Stimulated activated CD8-positive, alpha-beta memory T cell treated with anti-CD3 and anti-CD28 coated beads, Interleukin-12 subunit alpha, Interleukin-12 subunit beta, amount 100 ng/mL, for 24 hours (primary cell): ENCODE measurements around the gene CGB5.
"Not testable (repeated sequence)": the region's sequence is repeated elsewhere in the genome, so short reads cannot be mapped to it uniquely, and the experiment has no call there.

Experiments
- DNase-seq: peaks from one replicate; pipeline ENCODE4 v3.0.0-alpha.2; 2020; ENCODE audit errors: extremely low read depth

Gene CGB5

GRCh38 chr19:49056902-49057596 lies 13.4 kb downstream of the CGB5 start:
- not testable (repeated sequence) for DNase-seq

DNA sequence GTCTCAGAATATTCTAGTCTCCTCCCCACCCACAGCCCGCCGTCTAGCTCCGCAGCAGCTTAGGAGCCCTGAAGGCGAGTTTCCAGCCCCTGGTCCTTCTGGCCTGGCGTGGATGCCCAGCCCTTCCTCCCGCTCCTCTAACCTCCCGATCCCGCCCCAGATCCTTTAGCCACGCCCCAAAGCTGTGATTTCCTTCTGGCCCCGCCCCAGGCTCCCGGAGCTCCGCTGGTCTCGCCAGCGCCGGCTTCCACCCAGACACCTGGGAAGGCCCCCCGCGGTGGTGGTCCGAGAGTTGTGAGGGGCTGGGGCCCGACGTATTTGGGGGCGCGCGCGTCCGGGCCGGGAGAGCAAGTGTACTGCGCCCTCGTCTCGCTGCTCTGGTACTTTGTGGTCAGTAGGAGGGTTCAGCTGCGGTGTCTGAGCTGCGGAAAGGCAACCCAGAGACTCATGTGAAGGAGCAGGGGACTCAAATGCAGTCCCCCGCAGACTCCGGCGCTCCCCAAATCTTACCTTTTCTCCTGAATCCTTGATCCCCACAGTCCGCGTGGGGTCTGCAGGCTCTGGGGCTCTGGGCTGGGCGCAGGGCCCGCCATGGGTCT lies 14.1 kb downstream of the CGB5 start, which contains the start of gene CGB7:
Gene CGB7, minus strand, starts transcription at position 114 of the 599 bp plus-strand sequence. CDS start 2,374 bp downstream, outside the sequence.
- no peak for DNase-seq

- no peak for DNase-seq
Observed at GRCh38 chr19:49058562-49058961, 14.9 kb downstream of the CGB5 start.

- DNase-seq: no peak
Observed at GRCh38 chr19:49059053-49059452, 15.4 kb downstream of the CGB5 start.

DNA sequence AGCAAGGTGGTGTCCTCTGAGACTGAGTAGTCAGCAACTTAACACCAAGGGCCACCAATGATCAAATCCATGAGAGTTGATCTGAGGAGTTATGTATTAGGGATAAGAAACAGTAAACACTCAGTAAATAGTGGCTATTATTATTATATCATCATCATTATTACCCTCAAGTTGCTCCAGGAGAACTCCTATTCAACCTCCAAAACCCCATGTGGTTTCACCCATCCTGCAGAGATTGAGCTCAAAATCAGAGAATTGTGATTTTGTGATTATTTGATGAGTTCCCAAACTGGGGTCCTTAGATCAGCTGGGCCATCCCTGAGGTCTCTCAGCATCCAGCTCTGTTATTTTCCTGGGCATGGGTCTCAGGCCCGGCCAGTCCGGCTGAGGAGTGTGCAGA lies 17.4 kb downstream of the CGB5 start:
- DNase-seq: no peak

- DNase-seq: no peak
Observed at GRCh38 chr19:49061445-49061844, 17.8 kb downstream of the CGB5 start.

DNA sequence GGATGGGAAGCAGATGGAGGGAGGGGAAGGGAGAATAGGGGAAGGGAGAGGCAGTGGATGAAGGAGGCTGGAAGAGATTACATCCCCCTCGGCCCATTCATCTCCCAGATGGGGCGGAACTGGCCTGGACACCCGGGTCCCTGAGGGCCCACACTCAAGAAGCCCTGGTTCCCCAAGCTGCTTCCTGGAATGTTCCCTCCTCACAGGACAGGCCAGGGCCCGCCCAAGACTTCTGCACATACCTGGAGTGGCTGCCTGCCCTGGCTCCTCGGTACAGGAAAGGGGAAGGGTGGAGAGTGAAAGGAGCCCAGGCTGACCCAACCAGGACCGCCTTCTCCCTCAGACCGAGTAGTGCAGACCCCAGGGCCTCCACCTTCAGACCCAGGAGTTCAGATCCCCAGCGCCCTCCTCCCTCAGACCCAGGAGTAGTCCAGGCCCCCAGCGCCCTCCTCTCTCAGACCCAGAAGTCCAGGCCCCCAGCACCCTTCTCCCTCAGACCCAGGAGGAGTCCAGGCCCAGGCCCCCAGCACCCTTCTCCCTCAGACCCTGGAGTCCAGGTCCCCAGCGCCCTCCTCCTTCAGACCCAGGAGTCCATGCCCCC lies 20.5 kb downstream of the CGB5 start:
- DNase-seq: no peak

DNA sequence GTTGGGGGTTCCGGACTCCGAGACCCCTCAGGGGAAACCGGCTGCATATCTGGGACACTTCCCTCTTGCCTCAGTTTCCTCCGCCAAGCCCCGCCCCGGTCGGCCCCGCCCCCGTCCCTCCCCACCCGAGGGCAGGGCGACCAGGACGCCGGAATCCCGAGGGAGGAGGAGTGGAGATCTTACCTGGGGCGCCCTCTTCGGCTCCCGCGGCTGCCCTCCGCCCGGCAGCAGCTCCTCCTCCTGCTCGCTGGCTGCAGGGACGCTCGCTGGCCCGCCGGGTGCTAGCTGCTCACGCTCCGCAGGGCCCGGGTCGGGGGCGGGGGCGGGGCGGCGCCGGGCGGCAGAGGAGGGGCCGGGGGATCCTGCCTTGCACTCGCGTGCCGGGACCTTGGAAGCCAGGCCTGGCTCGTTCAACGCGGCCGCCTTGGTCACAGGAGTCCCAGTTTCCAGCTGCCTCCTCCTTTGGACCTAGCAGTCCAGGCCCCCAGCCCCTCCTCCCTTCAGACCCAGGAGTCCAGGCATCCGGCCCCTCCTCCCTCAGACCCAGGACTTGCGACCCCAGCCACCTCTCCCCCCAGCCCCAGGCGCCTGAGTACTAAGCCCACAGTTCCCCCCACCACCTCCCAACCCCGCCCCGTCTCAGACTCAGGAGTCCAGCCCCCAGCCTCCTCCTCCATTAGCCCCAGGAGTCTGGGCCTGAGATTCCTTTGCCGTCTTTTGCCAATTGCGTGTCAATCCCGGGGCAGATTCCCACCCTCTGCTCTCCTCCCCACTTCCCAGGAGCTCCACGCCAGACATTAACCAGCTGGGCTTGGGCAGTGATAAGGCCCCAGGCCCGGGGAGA lies 21.3 kb downstream of the CGB5 start, which contains the start of gene NTF4:
Gene NTF4, minus strand, starts transcription at position 51 of the 844 bp plus-strand sequence. CDS start 2,821 bp downstream, outside the sequence.
- no peak for DNase-seq

GRCh38 chr19:49065905-49066512 lies 22.4 kb downstream of the CGB5 start:
- DNase-seq: no peak

GRCh38 chr19:49067554-49067953 lies 23.9 kb downstream of the CGB5 start:
- no peak for DNase-seq

DNA sequence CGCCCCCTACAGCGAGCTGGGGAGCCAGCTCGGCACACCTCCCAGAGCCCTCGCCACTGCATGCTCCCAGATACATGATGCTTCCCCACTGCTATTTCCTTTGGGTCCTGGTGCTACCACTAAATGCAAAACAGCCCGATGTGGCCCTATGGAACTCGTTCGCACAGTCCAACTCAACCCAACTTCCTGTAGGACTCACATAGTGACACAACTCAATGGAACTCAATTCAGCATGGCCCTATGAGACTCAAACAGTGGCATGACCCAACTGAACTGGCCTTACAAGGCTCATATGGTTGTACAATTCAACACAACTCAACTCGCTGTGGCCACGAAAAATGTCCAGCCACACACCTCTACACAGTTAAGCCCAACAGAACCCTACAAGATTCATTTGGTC lies 25.4 kb downstream of the CGB5 start:
- DNase-seq: no peak

GRCh38 chr19:49070416-49070815 lies 26.8 kb downstream of the CGB5 start:
- no peak for DNase-seq

- no peak for DNase-seq
Observed at GRCh38 chr19:49071860-49072547, 28.4 kb downstream of the CGB5 start.

- DNase-seq: no peak
Observed at GRCh38 chr19:49073514-49074378, 30.1 kb downstream of the CGB5 start.

DNA sequence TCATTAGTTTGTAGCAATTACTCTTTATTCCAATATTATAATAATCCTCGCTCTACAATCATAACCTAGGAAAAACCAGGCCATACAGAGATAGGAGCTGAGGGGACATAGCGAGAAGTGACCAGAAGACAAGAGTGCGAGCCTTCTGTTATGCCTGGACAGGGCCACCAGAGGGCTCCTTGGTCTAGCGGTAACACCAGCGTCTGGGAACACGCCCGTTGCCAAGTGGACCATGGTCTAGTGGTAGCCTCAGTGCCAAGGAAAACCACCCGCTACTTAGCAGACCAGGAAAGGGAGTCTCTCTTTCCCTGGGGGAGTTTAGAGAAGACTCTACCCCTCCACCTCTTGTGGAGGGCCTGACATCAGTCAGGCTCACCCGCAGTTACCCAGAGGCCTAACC lies 31.2 kb downstream of the CGB5 start:
- DNase-seq: not testable (repeated sequence)

DNA sequence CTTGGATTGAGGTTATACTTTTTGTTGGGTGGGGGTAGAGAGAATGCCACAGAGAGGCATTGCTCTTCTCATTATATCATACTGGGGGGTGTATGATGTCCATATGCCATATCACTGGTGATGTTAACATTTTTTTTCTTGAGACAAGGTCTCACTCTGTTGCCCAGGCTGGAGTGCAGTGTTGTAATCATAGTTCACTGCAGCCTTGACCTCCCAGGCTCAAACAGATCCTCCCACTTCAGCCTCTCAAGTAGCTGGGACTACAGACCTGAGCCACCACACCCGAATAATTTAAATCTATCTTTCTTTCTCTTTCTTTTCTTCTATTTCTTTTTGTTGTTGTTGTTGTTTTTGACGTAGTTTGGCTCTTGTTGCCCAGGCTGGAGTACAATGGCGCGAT lies 36.7 kb downstream of the CGB5 start:
- no peak for DNase-seq

DNA sequence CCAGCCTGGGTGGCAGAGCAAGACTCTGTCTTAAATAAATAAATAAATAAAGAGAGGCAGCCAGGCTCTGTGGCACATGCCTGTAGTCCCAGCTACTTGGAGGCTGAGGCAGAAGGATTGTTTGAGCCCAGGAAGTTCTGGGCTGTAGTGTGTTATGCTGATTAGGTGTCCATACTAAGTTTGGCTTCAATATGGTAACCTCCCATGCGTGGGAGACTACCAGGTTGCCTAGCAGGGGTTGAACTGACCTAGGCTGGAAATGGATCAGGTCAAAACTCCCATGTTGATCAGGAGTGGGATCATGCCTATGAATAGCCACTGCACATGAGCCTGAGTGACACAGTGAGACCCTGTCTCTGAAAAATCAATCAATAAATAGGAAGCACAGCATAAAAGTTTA lies 37.6 kb downstream of the CGB5 start:
- DNase-seq: no peak

DNA sequence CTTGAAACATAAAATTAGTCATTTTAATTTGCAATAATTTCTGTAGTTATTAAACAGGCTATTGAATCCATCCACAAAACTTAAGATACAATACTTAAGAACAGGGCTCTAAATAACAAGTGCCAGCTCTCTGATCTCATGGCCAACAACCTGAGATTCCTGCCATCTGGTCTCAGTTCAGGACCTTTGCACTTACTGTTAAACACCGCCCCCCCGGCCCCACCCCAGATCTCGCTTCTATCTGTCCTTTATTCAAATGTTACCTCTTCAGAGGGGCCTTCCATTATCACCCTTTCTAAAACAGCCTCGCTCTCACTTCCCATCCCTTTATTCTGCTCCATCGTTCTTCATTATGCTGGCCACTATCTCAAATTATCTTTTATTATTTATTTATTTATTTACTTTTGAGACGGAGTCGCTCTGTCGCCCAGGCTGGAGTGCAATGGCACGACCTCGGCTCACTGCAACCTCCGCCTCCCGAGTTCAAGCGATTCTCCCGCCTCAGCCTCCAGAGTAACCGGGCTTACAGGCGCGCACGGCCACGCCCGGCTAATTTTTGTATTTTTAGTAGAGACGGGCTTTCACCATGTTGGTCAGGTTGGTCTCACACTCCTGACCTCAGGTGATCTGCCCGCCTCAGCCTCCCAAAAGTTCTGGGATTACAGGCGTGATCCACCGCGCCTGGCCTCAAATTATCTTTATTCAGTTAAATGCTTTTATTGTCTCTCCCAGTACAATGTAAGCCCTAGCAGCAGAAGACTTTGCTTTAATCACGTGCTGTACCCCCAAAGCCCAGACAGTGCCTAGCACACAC lies 40.8 kb downstream of the CGB5 start:
- no peak for DNase-seq
